ENCODE data around the gene FFAR1.
"Not testable (repeated sequence)": the region's sequence is repeated elsewhere in the genome, so short reads cannot be mapped to it uniquely, and the experiment has no call there.

The FFAR1 gene

GRCh38 chr19:35345671-35346111, 2.0 kb upstream of the FFAR1 start:
- no peak for DNase-seq

DNA sequence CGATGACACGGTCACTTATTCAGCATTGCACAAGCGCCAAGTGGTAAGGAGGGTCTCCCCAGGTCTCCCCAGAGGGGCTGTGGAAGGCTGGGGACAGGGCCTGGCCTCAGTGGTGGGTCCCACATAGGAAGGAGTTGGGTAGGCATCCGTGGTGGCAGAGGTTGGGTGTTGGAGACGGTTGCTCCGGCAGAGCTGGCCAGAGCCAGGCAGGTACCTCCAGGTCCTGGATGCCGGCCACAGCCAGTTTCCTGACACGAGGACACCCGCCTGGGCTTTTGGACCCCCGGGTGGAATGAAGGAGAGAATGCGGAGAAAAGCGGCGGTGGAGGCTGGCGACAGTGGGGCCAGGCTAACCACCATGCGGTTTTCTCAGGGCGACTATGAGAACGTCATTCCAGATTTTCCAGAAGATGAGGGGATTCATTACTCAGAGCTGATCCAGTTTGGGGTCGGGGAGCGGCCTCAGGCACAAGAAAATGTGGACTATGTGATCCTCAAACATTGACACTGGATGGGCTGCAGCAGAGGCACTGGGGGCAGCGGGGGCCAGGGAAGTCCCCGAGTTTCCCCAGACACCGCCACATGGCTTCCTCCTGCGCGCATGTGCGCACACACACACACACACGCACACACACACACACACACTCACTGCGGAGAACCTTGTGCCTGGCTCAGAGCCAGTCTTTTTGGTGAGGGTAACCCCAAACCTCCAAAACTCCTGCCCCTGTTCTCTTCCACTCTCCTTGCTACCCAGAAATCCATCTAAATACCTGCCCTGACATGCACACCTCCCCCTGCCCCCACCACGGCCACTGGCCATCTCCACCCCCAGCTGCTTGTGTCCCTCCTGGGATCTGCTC, 1.3 kb upstream of the FFAR1 start:
- peak; percentile 77 for DNase-seq

DNA sequence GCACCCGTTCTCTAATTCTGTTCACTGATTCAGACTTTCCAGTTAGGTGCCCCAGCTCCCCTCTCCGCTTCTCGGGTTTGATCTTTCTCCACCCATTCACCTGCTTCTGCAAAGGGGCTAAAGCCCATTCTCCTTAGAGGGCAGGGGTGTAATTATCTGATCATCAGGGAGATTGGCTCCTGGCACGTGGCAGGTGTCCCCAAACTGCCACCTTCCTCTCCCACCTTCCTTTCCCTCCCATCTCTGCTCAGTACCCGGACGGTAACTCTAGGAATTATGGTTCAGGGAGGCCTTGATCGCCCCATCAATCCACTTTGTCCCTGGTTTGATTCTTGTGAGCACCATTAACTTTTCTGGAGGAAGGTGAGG, 212 bp downstream of the FFAR1 start:
- DNase-seq, result no peak

DNA sequence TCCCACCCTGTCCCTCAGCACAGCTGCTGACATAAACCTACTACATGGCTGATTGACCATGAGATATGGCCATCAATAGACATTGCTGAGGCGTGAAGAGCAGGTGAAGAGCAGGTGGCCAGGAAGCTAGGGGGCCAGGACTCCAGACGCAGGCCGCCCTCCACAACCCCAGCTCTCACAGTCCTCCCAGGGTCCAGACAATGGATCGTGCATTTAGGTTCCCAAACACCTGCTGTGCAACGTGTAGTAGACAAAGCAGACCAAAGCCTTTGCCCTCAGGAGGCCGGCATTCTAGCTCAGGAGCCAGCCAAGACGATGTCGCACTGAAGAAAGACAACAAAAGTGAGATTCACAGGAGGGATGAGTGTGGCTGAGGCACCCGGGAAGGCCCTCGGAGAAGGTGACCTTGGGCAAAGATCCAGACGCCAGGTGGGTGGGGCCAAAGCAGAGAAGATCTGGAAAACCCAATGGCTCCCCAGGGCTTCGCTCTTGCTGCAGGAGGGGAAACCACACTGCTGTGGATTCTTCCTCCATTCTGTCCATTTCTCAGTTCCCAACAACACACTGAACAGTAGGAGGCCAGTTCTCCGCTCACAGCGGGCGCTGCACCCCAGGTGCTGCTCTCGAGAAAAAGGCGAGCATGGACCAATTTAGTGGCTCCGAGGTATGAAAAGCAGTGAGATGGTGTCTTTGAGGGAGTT, 1.4 kb downstream of the FFAR1 start:
- DNase-seq, result no peak

- DNase-seq, result no peak
Measured at GRCh38 chr19:35349614-35350521, 2.2 kb downstream of the FFAR1 start.

DNA sequence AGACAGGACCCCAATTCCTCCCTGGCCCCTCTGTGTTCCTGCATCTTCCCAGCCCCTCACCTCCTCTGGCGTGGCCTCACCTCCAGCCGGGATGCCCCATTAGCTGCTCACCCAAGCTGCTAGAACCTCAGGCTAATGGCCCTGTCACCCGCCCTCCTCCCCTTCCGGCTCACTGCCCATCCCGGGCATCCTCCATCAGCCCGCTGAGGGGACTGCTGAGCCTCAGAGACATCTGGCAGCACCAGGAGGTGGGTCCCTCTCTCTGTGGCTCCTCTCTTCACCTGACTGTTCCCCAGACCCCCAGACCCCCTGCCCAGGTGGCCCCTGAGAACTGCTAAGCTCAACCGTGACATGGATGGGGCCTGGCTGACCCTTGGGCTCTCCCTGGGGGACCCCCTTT, 2.9 kb downstream of the FFAR1 start:
- no peak for DNase-seq

DNA sequence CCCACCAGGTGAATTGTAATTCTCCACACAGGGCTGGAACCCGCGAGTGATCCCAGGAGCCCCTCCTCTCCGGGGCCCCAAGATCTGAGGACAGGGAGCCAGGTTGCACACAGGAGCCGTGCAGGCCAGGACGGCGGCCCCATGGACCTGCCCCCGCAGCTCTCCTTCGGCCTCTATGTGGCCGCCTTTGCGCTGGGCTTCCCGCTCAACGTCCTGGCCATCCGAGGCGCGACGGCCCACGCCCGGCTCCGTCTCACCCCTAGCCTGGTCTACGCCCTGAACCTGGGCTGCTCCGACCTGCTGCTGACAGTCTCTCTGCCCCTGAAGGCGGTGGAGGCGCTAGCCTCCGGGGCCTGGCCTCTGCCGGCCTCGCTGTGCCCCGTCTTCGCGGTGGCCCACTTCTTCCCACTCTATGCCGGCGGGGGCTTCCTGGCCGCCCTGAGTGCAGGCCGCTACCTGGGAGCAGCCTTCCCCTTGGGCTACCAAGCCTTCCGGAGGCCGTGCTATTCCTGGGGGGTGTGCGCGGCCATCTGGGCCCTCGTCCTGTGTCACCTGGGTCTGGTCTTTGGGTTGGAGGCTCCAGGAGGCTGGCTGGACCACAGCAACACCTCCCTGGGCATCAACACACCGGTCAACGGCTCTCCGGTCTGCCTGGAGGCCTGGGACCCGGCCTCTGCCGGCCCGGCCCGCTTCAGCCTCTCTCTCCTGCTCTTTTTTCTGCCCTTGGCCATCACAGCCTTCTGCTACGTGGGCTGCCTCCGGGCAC, 3.9 kb downstream of the FFAR1 start:
- no peak for DNase-seq

GRCh38 chr19:35352177-35352447, 4.4 kb downstream of the FFAR1 start:
- DNase-seq, result no peak

- DNase-seq, result peak; percentile 74
Measured at GRCh38 chr19:35352448-35353304, 5.0 kb downstream of the FFAR1 start.

GRCh38 chr19:35353635-35354034, 5.9 kb downstream of the FFAR1 start:
- DNase-seq, result no peak

- no peak for DNase-seq
Measured at GRCh38 chr19:35354898-35355297, 7.2 kb downstream of the FFAR1 start.

DNA sequence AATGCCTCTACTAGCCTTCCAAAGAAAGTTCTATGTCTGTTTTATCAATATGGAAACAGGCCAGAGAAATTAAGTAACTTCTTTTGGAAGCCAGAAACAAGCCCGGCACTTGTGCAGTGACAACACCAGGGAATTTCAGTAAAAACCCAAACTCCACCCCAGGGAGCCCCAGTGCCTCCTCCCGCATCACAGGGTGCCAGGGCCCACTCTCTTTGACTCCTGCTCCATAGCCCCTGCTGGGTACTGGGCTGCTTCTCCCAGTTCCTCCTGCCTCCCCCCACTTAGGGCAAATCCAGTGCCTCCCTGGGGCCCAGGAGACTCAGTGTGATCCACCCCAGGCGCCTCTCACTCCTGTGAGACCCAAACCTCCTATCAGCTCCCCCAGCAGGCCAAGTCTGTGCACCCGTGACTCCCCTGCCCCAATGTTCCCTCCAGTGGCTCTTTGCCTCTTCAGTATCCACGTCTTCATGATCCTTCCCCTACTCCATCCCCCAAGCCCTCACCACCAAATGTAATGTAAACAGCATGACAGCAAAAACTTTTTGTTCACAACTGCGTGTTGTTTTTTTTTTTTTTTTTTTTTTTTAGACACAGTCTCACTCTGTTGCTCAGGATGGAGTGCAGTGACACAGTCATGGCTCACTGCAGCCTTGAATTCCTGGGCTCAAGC, 8.2 kb downstream of the FFAR1 start:
- DNase-seq, result no peak

- DNase-seq, result peak; percentile 28
Measured at GRCh38 chr19:35357867-35358573, 10.3 kb downstream of the FFAR1 start, which contains the start of gene FFAR3. TSS of gene FFAR3 (plus strand) at chr19:35358460. CDS start at chr19:35358891, 431 bp downstream.

GRCh38 chr19:35358834-35359233, 11.1 kb downstream of the FFAR1 start:
- not testable (repeated sequence) for DNase-seq

- not testable (repeated sequence) for DNase-seq
Measured at GRCh38 chr19:35359395-35359794, 11.7 kb downstream of the FFAR1 start.

- DNase-seq, result not testable (repeated sequence)
Measured at GRCh38 chr19:35360081-35360480, 12.4 kb downstream of the FFAR1 start.

GRCh38 chr19:35360880-35361420, 13.2 kb downstream of the FFAR1 start:
- DNase-seq, result no peak

GRCh38 chr19:35362261-35363000, 14.7 kb downstream of the FFAR1 start:
- no peak for DNase-seq

DNA sequence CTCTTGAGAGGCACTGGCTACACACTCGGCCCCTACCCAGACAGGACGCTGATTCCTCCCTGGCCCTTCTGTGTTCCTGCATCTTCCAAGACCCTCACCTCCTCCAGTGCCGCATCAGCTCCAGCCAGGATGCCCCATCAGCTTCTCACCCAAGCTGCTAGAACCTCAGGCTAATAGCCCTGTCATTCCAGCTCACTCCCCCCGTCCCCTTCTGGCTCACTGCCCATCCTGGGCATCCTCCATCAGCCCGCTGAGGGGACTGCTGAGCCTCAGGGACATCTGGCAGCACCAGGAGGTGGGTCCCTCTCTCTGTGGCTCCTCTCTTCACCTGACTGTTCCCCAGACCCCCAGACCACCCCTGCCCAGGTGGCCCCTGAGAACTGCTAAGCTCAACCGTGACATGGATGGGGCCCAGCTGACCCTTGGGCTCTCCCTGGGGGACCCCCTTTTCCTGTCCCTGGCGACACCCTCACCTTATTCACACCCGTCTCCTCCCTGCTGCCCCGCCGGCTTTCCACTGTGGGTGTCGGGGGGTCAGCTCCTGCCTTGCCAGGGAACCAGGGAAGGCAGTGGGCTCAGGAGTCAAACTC, 15.4 kb downstream of the FFAR1 start:
- DNase-seq, result no peak
